VCaP (cell line): ENCODE measurements around the gene HDAC4.

Experiments
- H3K27ac ChIP-seq: fragments of 450-650 bp; 2 replicates; pipeline ENCODE4 v1.5.1; 2017
- TF ChIP-seq, protein P1 (sequence below): fragments of 450-650 bp; conservative IDR thresholded peaks from 2 replicates; pipeline ENCODE4 v1.5.1; 2017; ENCODE audit warnings: mild to moderate bottlenecking, moderate library complexity

The HDAC4 gene

DNA sequence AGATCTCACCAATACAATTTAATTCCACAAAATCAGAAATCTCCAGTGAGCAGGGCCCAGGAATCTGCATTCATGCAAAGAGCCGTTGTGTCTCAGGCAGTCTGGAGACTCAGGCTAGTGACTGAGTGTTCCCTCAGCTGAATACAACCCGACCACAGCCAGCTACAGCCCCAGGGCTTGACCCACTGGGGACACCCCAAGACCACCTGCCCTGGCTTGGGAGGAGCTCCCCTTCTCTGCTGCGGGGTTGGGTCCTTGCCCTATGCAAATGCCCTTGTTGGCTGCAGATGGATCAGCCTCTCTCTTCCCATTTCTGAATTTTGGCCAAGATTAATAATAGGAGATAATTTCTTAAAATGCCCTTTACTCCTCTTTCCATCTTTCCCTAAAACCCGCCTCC, 395.2 kb downstream of the HDAC4 start:
- TF ChIP-seq, protein P1, sequence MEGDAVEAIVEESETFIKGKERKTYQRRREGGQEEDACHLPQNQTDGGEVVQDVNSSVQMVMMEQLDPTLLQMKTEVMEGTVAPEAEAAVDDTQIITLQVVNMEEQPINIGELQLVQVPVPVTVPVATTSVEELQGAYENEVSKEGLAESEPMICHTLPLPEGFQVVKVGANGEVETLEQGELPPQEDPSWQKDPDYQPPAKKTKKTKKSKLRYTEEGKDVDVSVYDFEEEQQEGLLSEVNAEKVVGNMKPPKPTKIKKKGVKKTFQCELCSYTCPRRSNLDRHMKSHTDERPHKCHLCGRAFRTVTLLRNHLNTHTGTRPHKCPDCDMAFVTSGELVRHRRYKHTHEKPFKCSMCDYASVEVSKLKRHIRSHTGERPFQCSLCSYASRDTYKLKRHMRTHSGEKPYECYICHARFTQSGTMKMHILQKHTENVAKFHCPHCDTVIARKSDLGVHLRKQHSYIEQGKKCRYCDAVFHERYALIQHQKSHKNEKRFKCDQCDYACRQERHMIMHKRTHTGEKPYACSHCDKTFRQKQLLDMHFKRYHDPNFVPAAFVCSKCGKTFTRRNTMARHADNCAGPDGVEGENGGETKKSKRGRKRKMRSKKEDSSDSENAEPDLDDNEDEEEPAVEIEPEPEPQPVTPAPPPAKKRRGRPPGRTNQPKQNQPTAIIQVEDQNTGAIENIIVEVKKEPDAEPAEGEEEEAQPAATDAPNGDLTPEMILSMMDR = no peak
- no peak overlapping the region; the same call in 1 of the 2 replicates for H3K27ac ChIP-seq

DNA sequence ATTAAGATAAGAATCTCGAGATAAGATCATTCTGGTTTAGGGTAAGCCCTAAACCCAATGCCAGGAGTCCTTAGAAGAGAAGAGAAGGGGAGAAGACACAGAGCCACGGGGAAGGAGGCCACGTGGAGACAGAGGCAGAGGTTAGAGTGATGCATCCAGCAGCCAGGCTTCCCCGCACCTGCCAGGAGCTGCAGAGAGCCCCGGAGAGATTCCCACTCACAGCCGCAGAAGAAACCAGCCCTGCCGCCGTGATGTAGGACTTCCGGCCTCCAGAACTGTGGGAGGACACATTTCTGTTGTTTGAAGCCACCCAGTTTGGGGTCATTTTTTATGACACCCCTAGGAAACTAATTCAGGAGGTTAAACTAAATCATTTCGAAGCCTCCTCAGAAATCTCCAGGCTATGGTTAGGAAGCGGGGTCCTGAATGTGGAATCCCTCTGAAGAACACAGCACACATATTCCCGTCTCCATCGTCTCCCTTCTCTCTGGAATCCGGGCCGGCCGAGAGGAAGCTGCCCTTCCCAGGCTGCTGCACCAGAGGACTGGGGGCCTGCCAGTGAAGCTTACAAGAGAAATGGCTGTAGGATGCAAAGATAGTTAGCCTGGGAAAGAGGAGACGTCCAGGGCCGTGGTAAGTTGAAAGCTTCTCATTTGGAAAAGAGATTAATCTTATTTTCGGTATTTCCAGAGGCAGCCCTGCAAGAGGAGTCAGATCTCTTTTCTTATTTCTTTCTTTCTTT, 396.4 kb downstream of the HDAC4 start:
- TF ChIP-seq, protein P1 = no peak
- H3K27ac ChIP-seq = no peak overlapping the region

DNA sequence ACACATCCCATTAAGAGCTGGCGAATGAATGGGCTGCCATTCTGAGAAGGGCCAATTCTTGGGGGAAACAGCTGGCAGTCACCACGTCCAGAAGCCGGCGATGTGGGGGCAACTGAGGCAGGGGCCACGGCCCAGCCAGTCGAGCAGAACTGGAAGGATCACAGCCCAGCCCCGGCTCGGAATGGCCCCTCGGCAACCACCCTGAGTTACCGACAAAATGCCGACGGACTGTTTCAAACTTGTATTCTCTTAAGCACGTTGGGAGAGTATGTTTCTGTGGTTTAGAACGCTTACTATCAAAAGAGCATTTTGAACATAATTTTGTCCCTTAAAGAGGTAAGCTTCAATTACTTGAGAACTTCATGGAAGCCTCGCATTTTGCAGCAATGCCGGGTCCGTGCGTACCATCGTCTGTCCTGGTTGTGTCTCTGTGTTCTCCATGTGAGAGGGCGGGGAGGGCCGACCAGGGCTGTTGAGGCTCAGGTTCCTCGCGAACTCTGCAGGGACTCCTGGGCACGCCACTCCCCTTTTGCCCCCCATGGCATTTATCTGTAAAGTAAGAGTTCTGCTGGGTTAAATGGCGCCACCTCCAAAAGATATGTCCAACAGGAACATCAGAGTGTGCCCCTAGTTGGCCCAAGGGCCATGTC, 397.1 kb downstream of the HDAC4 start:
- TF ChIP-seq, protein P1 = no peak
- H3K27ac ChIP-seq = no peak overlapping the region

DNA sequence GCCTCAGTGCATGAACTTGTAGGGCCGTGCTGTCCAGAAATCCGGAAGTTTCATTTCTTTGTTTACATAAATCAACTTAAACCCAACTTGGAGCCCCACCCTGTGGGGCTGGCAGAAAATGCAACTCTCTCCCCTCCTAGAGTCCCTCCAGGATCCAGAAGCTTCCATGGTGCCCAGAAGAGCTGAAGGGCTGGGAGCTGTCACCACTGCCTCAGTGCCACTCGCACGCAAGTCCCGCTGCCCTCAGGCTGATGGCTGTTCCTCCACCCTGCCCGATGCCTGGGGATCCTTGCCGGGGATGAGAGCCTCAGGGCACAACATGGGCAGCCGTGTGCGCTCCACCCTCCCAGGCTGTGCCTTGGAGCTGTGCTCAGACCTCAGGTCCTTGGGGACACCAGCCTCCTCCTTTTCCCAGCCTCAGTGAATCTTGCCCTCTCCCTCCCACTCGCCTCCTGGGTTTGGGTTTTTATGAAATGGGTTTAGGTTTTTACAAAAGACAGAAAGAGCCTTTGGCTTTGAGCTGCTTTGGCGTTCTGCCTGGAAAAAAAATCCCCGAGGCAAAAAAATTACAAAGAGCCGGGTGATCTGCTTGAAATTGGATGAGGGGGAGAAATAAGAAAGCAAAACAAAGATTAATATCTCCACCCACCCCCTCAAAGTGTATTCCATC, 397.7 kb downstream of the HDAC4 start:
- 0 out of 2 replicates have a peak overlapping the region, but pooled peaks have one; percentile 15 for H3K27ac ChIP-seq
- TF ChIP-seq, protein P1 = 0 out of 2 replicates have a peak, but pooled peaks have one; percentile 12

DNA sequence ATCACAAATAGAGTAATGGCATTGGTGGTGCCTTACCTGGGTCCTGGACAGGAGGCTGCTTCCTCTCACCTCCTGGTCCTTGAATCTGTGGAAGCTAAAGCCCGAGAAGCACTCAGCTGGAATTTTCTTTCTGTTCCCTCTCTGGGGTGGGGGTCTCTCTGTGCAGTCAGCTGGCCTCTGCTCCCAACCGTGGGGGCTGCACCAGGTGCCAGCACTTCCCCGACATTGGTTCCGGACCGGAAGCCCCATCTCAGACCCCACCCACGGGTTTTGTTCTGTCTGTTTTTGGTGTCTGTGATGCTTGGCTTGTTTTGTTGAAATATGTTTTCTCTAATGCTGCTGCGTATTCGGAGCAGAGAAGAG, 398.2 kb downstream of the HDAC4 start:
- TF ChIP-seq, protein P1 = no peak
- no peak overlapping the region for H3K27ac ChIP-seq

DNA sequence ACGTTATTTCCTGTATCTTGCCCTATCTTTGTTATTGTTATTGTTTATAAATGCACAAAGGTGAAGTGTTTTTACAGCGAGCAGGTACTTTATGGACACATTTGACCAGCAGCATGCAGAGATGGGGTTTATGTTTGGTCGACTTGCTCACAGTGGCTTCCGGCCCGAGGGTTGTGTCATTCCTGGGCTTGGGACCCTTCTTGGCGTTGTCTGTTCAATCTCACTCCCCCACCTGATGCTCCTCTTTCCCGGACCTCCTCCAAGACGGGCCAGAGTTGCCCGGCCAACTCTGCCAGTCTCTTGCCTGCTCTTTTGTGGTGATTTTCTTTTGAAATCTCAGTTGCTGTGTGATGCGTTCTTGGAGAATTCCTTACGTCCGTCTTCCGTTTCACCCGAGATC, 399.0 kb downstream of the HDAC4 start:
- H3K27ac ChIP-seq = no peak overlapping the region
- TF ChIP-seq, protein P1 = no peak

DNA sequence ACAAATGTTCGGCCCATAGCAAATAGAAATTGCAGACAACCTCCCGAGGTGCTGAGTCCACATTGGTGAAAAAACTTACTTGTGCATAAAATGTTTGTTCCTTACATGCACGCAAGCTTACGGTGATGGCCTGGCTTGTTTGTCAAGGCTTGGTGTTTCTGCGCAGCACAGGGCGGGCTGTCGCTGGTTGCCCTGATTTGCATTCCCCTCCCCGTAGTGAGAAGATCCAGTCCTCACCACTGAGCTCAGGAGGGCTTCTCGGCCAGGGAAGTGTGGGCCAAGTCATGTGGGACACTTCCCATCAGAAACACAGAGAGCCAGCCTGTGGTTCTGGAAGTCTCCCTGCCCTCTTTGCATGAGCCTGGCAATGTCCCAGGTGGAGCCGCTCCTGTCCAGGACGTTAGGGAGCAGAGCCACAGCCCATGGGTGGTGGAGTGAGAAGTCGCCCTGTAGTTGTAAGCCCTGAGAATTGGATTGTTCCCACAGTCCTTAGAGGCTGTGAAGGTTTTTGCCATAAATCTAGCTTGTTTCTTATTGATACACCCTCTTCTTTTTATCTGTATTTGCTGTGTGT, 400.2 kb downstream of the HDAC4 start:
- no peak overlapping the region for H3K27ac ChIP-seq
- TF ChIP-seq, protein P1 = no peak
